Subcutaneous adipose tissue (tissue), 4 donors: ENCODE results near the gene TAAR2. TPM values are rescaled to one million over a fixed set of nuclear protein-coding genes. Genes with fewer than 3 reads are reported as not detected.

ENCODE experiments used
- total RNA-seq, 4 donors: library from RNA; depleted of rRNA; stranded (reverse); fragments of >200 nt; gene quantifications; one replicate each; pipeline ENCODE4 v1.1.0, GENCODE V29; 2016
- TF ChIP-seq, protein P1 (sequence below): fragments of 450-650 bp; IDR thresholded peaks from one replicate; pipeline ENCODE4 v1.5.1; 2016; ENCODE audit warnings: low read depth, mild to moderate bottlenecking, control low read depth, antibody characterized with exemption, moderate library complexity

TAAR2 gene
- total RNA-seq, 4 donors from 2014 or later: not detected

DNA sequence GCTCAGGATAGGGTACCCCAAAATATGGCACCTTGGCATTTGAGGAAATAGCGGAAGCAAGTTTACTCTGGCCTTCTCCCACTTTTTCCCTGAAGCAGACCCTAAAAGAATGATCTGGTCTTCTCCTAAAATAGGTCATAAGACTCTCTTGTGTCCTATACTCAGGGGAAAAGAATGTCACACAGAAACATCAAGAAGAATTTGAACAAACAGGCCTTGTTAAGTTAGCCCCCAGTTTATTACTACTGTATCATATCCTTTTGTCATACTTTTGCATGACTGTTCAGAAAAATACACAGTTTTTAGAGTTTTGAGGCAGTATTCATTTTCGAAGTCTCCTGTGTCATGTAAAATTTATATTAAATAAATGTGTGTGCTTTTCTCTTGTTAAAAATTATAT, 12.5 kb downstream of the TAAR2 start:
- TF ChIP-seq, protein P1, sequence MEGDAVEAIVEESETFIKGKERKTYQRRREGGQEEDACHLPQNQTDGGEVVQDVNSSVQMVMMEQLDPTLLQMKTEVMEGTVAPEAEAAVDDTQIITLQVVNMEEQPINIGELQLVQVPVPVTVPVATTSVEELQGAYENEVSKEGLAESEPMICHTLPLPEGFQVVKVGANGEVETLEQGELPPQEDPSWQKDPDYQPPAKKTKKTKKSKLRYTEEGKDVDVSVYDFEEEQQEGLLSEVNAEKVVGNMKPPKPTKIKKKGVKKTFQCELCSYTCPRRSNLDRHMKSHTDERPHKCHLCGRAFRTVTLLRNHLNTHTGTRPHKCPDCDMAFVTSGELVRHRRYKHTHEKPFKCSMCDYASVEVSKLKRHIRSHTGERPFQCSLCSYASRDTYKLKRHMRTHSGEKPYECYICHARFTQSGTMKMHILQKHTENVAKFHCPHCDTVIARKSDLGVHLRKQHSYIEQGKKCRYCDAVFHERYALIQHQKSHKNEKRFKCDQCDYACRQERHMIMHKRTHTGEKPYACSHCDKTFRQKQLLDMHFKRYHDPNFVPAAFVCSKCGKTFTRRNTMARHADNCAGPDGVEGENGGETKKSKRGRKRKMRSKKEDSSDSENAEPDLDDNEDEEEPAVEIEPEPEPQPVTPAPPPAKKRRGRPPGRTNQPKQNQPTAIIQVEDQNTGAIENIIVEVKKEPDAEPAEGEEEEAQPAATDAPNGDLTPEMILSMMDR: no peak

DNA sequence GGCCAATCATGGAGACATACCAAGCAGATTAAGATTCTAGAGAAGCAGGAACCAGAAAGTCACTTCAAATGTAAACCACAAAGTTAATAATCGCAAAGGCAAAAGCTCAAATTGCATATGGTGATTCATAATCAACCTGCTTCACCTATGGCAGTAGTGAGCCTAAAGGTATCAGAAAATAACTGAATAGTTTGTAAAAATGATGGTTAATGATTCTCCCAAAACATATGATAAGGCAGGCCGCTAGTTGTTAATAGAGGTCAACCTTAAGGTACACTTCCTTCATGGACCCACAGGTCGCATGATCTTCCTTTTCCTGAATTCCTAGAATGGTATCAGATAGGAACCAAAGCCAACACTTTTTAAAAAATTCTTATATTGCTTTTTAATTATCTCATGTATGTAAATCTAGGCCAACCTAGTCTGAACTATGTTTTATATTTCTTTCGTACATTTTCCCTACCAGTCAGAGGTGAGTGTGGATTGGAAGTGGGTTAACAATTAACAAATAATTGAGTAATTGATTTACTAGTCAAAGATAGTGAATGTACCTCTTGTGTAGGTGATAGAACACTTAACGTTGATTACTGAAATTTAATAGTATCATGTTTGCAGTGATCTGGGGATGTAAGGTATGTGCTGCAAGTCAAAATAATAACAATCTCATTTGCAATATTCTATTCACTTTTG, 16.4 kb downstream of the TAAR2 start:
- TF ChIP-seq, protein P1: no peak

DNA sequence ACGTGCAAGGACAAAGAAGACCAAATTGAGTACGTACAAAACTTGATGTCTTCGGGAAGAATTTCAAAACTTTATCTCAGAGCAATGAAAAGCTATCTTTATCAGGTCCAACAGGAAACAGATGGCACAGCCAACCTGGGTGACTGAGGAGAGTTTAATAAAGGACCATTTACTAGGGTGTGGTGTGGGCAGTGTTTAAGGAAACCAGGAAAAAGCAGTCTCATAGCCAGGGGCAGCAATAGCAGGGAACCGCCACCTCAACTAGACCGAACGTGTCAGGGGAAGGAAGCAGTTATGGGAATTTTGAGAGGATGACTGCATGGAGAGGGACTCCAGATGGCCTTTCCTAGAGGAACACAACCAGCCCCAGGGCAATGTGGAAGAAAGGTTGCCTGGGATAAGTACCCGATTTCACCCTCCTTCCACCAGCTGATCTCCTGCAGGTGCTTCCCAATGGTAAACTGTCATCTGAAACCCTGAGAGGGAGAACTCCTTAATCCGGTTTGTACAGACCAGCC, 19.4 kb downstream of the TAAR2 start:
- TF ChIP-seq, protein P1: no peak

DNA sequence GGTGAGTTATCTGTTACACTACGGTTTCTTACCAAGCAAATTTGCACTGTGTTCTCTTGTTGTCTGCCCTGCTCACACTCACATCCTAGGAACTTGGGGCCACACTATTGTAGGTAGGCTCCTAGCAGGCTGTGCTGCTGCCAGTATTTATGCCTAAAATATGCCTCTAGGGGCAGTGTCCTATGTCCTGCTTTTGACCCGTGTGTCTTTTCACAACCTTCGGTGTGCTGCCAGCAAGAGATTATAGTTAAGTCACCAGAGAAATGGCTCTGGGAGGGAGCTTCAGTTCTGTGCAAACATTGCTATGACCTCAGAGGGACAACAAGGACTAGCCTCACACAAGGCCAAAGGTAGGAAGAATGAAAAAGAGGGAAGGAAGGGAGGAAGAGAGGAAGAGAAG, 25.6 kb downstream of the TAAR2 start:
- TF ChIP-seq, protein P1: no peak

DNA sequence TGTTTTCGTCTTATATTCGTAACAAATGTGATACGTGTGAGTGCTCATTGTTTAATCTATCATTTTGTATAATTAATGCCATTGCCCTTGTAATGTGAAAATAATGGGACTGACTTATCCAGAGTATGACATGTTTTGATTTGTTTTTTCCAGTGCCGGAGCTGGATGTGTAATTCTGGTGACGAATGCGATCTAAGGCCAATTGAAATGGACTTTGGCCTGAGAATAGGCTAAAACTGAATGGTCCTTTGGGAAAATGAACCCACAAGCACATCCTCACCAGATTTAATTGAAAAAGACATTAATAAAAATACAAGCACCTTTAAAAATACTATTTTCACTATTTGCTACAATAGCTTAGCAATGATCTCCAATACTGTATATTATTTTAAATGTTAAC, 27.9 kb downstream of the TAAR2 start:
- TF ChIP-seq, protein P1: no peak

DNA sequence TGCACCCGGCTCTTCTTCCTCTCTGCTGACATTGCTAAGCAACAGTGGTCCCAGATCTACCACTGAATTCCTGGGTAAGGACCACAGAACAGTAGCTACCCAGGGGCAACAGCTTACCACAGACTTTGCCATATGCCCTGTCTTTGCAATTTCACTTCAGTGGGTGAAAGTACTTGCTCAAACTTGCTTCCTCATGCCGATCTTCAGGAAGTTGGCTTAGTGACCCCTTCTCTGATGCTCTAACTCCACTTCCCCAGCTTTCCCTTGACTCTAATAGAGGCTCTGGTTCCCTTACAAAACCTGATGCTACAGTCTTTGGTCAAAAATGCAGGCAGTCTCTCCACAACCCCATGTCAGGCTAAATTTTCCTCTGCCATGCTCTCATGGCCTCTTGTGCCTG, 31.2 kb downstream of the TAAR2 start:
- TF ChIP-seq, protein P1: no peak

DNA sequence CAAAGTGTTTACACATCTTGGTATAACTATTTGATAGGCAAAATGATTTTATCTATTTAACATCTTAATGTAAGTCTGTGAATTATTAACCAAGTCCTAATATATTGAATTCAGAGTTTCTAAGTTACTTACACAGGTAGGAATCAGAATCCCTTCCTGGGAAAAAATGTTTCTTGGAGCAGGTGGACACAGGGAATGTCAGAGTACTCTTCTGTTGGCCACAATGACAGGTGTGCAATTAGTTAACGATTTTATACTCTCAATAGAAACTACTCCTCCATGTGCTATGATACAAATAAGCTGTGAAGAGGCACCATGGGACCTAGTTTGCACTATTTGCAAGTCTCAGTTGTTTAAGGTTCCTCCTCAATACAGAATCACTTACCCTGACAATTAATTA, 33.7 kb downstream of the TAAR2 start:
- TF ChIP-seq, protein P1: no peak
